Breast epithelium (tissue), 3 donors: ENCODE measurements around the gene ZNF488.

Source experiments
- POLR2AphosphoS5 ChIP-seq, 3 donors: sonication (generic); formaldehyde crosslinking; IDR thresholded peaks; one replicate each; pipeline ENCODE4 v1.6.1; 2017; ENCODE audit warnings: antibody characterized with exemption in 3 of 3
- TF ChIP-seq, protein P1 (sequence below), 3 donors: fragments of 450-650 bp; IDR thresholded peaks; one replicate each; pipeline ENCODE4 v1.5.1; 2016 to 2017; ENCODE audit warnings: antibody characterized with exemption in 3 of 3, mild to moderate bottlenecking in 3 of 3, moderate library complexity in 3 of 3

DNA sequence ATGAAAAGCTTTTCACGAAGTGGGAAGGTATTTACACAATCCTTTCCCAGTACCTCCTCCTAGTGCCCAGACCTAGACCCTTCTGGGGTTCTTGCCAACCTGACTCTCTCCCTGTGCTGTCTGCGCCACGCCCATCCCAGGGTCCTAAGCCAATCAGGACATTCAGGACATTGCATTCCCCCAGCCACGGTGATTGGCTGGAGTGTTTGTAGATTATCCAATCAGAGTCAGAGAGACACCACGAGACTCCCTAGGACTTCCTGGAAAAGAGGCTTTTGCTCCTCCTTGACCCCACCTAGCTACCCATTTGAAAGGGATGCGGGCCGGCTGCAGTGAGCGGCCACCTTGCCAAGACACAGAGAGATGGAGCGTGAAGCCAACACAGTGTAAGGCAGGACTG is 65.4 kb downstream of the ZNF488 start:
- TF ChIP-seq, protein P1, sequence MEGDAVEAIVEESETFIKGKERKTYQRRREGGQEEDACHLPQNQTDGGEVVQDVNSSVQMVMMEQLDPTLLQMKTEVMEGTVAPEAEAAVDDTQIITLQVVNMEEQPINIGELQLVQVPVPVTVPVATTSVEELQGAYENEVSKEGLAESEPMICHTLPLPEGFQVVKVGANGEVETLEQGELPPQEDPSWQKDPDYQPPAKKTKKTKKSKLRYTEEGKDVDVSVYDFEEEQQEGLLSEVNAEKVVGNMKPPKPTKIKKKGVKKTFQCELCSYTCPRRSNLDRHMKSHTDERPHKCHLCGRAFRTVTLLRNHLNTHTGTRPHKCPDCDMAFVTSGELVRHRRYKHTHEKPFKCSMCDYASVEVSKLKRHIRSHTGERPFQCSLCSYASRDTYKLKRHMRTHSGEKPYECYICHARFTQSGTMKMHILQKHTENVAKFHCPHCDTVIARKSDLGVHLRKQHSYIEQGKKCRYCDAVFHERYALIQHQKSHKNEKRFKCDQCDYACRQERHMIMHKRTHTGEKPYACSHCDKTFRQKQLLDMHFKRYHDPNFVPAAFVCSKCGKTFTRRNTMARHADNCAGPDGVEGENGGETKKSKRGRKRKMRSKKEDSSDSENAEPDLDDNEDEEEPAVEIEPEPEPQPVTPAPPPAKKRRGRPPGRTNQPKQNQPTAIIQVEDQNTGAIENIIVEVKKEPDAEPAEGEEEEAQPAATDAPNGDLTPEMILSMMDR (IDR thresholded peaks at IDR 0.05): no peak
- TF ChIP-seq POLR2AphosphoS5 (IDR thresholded peaks at IDR 0.05): no peak
